SHP77 treated with DMSO at 0.1 percent for 48 hours (cell line): ENCODE measurements around the gene DIRAS3.
"Not testable (repeated sequence)": the region's sequence is repeated elsewhere in the genome, so short reads cannot be mapped to it uniquely, and the experiment has no call there.

Source experiments
- DNase-seq: peaks from one replicate; lab custom pipeline; 2025; lab: John Stamatoyannopoulos, UW

The DIRAS3 gene

DNA sequence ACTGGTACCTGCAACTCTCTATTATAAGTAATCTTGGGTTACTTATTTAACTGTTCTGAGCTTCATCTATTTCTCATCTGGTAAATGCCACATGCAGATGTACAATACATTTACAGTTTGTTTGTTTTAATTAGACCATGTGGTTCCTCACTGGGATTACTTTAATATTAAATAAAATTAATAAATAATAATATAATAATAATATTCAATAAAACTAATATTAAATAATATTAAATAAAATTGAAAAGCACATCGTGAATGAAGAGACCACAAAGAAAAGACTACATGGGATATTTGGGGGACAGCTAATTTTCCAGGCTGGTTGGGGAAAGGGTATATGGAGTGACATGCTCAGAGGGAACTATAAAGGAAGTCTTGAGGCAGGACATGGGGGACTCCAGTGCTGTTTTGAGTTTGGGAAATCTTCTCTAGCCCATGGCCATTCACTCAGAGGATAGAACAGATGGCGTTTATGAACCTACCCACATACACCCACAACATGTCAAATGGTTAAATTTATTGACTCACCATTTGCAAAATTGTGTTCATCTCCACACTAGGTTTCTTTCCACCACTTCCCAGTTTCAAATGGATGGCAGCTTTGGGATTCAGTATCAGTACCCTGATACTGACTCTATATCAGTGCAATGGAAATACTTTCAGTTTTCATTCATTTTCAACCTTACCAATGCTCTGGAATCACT is 25.6 kb downstream of the DIRAS3 start:
- DNase-seq: no peak

GRCh38 chr1:68016381-68016780 is 34.0 kb downstream of the DIRAS3 start:
- no peak for DNase-seq

DNA sequence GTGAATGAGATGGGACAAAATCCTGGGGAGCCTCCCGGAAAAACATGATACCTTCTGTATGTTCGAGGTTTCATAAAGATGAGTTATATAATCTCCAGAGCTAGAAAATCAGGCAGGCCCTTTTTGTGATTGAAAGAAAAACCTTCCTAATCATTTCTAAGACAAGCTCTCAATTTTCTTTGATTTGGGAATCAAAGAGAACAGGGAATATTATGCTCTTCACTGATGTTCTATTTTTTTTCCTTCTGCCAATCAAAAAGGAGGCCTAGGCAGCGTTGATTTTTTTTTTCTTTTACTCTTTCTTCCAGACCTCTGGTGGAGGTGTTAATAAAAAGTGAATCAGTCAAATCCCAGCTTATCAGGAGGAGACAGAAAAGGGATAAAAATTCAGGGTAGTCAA is 34.5 kb downstream of the DIRAS3 start:
- no peak for DNase-seq

DNA sequence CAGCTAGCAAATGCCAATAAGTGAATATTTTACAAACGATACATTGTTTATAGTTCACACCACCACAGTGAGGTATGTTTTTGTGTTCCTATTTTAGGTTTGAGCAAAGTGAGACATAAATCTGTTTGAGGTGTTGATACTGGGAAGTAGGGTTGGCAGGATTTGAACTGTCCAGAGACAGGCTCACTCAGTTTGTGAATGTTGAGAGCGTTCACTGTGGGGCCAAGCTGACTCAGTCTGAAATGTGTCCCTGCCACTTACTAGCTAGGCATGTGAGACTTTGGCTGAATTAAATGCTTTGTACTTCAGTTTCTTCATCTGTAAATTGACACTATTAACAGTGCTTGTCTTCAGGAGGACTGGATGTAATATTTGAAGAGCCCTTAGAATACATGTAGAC is 35.1 kb downstream of the DIRAS3 start:
- DNase-seq: no peak

- no peak for DNase-seq
Observed at GRCh38 chr1:68013351-68013750, 37.1 kb downstream of the DIRAS3 start.

GRCh38 chr1:68011657-68012375 is 38.6 kb downstream of the DIRAS3 start:
- no peak for DNase-seq

DNA sequence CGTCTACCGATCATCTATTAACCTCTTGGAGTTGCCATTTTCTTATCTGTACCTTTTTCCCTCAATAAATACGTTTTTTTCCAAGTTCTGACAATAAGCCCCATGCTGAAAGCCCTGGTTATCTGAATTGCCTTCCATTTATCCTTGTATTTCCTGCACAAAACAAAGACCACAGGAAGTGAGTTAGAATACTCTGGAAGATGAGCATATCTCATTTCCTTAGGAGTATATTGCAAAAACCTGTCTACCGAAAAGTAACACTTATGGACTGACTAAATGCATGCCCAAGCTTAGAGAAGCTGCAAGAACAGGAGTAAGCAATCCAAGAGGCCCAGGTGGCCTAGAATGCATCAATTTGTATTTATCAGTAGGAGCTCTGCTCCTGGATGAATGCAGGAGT is 39.9 kb downstream of the DIRAS3 start:
- no peak for DNase-seq

DNA sequence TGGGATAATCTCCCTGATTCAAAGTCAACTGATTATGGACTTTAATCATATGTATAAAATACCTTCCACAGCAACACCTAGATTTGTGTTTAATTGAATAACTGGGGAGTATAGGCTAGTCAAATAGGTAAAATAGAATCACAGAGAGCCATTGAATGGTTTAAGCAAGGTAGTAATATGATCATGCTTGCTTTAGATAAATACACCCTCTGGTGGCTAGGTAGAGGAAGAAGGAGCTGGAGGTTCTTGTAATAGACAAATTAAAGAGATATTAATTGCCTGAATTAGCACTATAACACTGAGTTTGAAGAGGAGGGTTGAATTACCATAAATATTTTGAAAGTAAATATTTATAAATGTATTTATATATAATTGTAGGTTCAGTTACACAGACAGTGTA is 40.3 kb downstream of the DIRAS3 start:
- DNase-seq: no peak

DNA sequence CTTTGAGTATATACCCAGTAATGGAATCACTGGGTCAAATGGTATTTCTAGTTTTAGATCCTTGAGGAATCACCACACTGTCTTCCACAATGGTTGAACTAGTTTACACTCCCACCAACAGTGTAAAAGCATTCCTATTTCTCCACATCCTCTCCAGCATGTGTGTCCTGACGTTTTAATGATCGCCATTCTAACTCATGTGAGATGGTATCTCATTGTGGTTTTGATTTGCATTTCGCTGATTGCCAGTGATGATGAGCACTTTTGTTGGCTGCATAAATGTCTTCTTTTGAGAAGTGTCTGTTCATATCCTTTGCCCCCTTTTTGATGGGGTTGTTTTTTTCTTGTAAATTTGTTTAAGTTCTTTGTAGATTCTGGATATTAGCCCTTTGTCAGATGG is 46.8 kb downstream of the DIRAS3 start:
- DNase-seq: not testable (repeated sequence)

DNA sequence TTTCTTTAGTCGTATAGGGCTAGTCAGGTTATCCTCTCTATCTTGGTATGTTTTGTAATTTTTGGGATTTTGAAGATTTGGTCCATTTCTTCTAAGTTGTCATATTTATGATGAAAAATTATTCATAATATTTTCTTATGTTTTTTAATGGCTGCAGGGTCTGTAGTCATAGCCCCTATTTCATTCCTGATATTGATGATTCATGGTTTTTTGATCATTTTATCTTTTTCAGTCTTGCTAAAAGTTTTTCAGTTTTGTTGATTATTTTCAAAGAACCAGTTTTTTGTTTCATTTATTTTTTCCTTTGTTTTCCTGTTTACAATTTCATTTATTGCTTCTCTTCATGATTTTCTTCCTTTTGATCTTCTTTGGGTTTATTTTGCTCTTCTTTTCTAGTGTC is 50.2 kb downstream of the DIRAS3 start:
- no peak for DNase-seq

GRCh38 chr1:67997746-67998145 is 52.7 kb downstream of the DIRAS3 start:
- no peak for DNase-seq
